ENCODE measurements around the gene MLST8. TPM values are rescaled to one million over a fixed set of nuclear protein-coding genes. Genes with fewer than 3 reads are reported as not detected.

The MLST8 gene
- total and polyA plus RNA-seq, 12 donors = 19.3 to 43.1 (median 24.7) TPM

DNA sequence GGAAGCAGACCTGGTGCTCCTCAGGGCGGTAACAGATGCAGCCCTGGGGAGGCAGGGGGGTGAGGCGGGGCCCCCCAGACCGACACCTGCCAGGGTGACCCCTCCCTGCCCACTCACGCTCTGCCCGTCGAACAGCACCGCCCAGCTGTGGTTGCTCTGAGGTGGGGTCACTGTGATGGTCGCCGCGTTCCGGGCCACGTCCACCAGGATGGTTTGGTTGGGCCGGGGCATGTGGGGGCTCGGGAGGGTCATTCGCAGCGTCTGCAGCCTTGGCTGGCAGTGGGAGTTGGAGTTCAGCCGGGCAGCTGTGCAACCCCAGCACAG lies 4.7 kb downstream of the MLST8 start:
- no peak overlapping the region for H3K27ac ChIP-seq
- no peak for DNase-seq

DNA sequence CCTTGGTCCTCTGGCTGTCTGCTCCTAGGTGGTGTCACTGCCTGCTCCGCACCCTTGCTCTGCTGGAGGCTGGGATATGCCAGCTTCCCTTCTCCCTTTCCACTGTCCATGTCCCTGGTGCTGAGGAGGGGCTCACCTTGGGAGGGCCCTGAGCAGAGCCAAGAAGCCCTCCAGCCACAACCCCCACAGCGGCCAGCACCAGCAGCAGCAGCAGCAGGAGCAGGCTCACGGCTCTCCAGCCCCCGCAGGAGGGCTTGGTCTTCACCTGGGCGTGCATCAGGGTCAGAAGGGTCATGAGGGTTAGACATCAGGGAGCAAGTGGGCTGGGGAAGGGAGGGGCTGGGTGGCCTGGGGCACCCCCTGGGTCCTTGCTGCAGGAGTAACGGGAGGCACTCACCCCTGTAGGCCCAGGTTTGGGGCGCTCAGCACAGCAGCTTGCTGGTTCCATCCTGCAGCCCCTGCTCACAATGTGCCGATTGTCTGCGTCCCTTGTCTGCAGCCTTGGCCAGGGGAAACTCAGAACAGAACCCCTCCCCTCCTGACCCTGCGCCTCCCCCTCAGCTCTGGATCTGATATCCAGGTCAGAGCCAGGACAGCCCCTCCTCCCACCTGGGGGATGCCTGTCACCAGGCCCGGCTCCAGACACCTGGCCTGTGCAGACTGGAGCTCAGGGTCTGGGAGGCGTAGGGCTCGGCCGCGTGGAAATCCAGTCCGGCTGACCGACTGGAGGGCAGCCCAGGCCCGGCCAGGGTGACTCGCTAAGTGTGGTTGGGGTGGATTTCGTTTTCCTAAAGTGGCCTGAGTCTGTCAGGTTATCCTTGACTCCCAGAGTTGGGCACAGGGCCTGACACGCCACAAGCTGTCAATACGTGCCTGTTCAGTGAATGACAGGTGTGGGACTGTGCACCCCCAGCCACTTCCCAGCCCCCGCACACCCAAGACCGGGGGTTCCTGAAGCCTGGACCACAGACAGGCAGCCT lies 5.4 kb downstream of the MLST8 start, which contains the start of gene BRICD5:
Gene BRICD5 (minus strand): TSS at position 478 of the 980 bp plus-strand sequence. CDS start 30 bp downstream, at position 448.
- ATAC-seq (no peak), DNase-seq (no peak)
- Histone ChIP-seq H3K4me1 (peaks cover 27 to 59% (median 42%) of the 10 kb centered on the region in 9 donors), H3K36me3 (peaks cover 0 to 39% (median 18%) of the 10 kb centered on the region in 9 donors), H3K27me3 (no peaks in the 10 kb centered on the region), H3K4me3 (no peak within 1 kb of the TSS), H3K9me3 (no peaks in the 10 kb centered on the region), H3K27ac (peak within 1 kb of the TSS in 6 of 10 donors; percentile 43 to 94 (median 88))
- TF ChIP-seq CTCF (IDR thresholded peaks at IDR 0.05) = no peak
- WGBS, 2 donors = 68 to 69% methylated on average over 24 of the region's 24 CpGs
- intact Hi-C loops (cut with DNase I) = no loop called here

More for the DNA sequence above, 4.7 kb downstream of the MLST8 start:
- 91 to 94% methylated on average over 17 of the region's 17 CpGs for WGBS, 2 donors
- TF ChIP-seq CTCF (IDR thresholded peaks at IDR 0.05) = no peak
- no peak for ATAC-seq
- intact Hi-C loops (cut with DNase I) = no loop called here
- Histone ChIP-seq H3K27me3 (no peaks in the 10 kb centered on the region), H3K9me3 (no peaks in the 10 kb centered on the region), H3K36me3 (peaks cover 0 to 39% (median 18%) of the 10 kb centered on the region in 9 donors), H3K4me3 (no peak overlapping the region), H3K4me1 (peaks cover 27 to 60% (median 41%) of the 10 kb centered on the region in 9 donors)

DNA sequence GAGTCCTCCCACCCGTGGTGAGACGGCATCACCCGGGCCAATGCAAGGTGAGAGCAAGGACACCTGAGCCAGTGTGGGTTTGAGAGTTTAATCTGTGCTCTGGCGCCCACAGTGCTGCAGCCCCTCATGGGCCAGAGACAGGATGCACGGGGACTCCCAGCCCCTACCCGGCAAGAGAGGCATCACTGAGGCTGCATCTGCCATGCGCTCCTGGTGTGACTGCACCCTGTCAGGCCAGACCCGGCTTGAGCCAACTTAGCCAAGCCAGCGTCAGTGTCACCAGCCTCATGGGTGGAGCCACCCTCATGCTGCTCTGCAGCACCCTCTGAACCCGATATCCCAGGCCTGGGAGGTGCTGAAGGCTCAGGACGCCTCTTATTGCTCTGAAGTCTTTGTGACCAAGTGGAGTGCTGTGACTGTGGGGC lies 6.7 kb downstream of the MLST8 start:
- peak overlapping the region in 8 of 10 donors; percentile 77 to 94 (median 88) for H3K27ac ChIP-seq
- WGBS, 2 donors = 62 to 64% methylated on average over 11 of the region's 11 CpGs

More for the DNA sequence above, 6.7 kb downstream of the MLST8 start:
- Histone ChIP-seq H3K27me3 (no peaks in the 10 kb centered on the region), H3K36me3 (peaks cover 0 to 35% (median 18%) of the 10 kb centered on the region in 9 donors), H3K4me1 (peaks cover 17 to 50% (median 33%) of the 10 kb centered on the region in 9 donors), H3K4me3 (peak overlapping the region in 1 of 10 donors; percentile 10), H3K9me3 (no peaks in the 10 kb centered on the region)
- ATAC-seq (peak in 2 of 8 donors; percentile 1 to 13), DNase-seq (no peak)
- TF ChIP-seq CTCF (IDR thresholded peaks at IDR 0.05) = no peak
- intact Hi-C loops (cut with DNase I) = no loop called here
